Measurements from ENCODE around the gene CHAT. TPM values are rescaled to one million over a fixed set of nuclear protein-coding genes. Genes with fewer than 3 reads are reported as not detected.

Gene CHAT
- total and polyA plus RNA-seq, 5 experiments from 2014 or later: not detected

GRCh38 chr10:49694466-49694865 is 80.6 kb downstream of the CHAT start:
- no peaks in the 10 kb centered on the region for H3K36me3 Mint-ChIP-seq
- H3K27me3 Mint-ChIP-seq: peaks cover 22 to 61% (median 30%) of the 10 kb centered on the region in 5 donors
- no peaks in the 10 kb centered on the region for H3K4me1 Mint-ChIP-seq
- no peak overlapping the region for H3K4me3 Mint-ChIP-seq
- no peak overlapping the region for H3K27ac Mint-ChIP-seq
- DNase-seq: no peak
- POLR2A ChIA-PET: no interaction called here
- ATAC-seq: no peak
- H3K9me3 Mint-ChIP-seq: peaks cover 0 to 9% (median 1%) of the 10 kb centered on the region in 9 donors

GRCh38 chr10:49696311-49696710 is 82.5 kb downstream of the CHAT start:
- no peaks in the 10 kb centered on the region for H3K4me1 Mint-ChIP-seq
- DNase-seq: no peak
- POLR2A ChIA-PET: no interaction called here
- H3K27ac Mint-ChIP-seq: no peak overlapping the region
- H3K36me3 Mint-ChIP-seq: no peaks in the 10 kb centered on the region
- no peak overlapping the region for H3K4me3 Mint-ChIP-seq
- peaks cover 12 to 49% (median 17%) of the 10 kb centered on the region in 5 donors for H3K27me3 Mint-ChIP-seq
- ATAC-seq: no peak
- H3K9me3 Mint-ChIP-seq: peaks cover 0 to 9% (median 0%) of the 10 kb centered on the region in 9 donors

GRCh38 chr10:49698679-49699078 is 84.8 kb downstream of the CHAT start:
- POLR2A ChIA-PET: no interaction called here
- Mint-ChIP-seq H3K36me3 (no peaks in the 10 kb centered on the region), H3K27ac (no peak overlapping the region), H3K9me3 (peaks cover 0 to 4% (median 0%) of the 10 kb centered on the region in 9 donors), H3K4me3 (no peak overlapping the region), H3K4me1 (no peaks in the 10 kb centered on the region), H3K27me3 (peaks cover 9 to 40% (median 14%) of the 10 kb centered on the region in 5 donors)
- ATAC-seq: no peak
- no peak for DNase-seq

GRCh38 chr10:49700211-49700610 is 86.4 kb downstream of the CHAT start:
- Mint-ChIP-seq H3K27me3 (peaks cover 7 to 25% (median 14%) of the 10 kb centered on the region in 5 donors), H3K4me3 (no peak overlapping the region), H3K4me1 (no peaks in the 10 kb centered on the region), H3K27ac (no peak overlapping the region), H3K9me3 (peaks cover 0 to 4% (median 0%) of the 10 kb centered on the region in 9 donors), H3K36me3 (no peaks in the 10 kb centered on the region)
- POLR2A ChIA-PET: no interaction called here
- no peak for ATAC-seq
- no peak for DNase-seq

- Mint-ChIP-seq H3K36me3 (no peaks in the 10 kb centered on the region), H3K27me3 (peaks cover 7 to 24% (median 13%) of the 10 kb centered on the region in 5 donors), H3K4me3 (no peak overlapping the region), H3K27ac (no peak overlapping the region), H3K4me1 (no peaks in the 10 kb centered on the region), H3K9me3 (peaks cover 0 to 4% (median 0%) of the 10 kb centered on the region in 9 donors)
- no peak for ATAC-seq
- POLR2A ChIA-PET: no interaction called here
- DNase-seq: no peak
Measured at GRCh38 chr10:49700997-49701396, 87.2 kb downstream of the CHAT start.

- no peak for ATAC-seq
- Mint-ChIP-seq H3K27ac (no peak overlapping the region), H3K27me3 (peaks cover 4 to 24% (median 18%) of the 10 kb centered on the region in 5 donors), H3K36me3 (no peaks in the 10 kb centered on the region), H3K9me3 (peaks cover 0 to 3% (median 0%) of the 10 kb centered on the region in 9 donors), H3K4me3 (no peak overlapping the region), H3K4me1 (no peaks in the 10 kb centered on the region)
- DNase-seq: no peak
- POLR2A ChIA-PET: no interaction called here
Measured at GRCh38 chr10:49707585-49707984, 93.7 kb downstream of the CHAT start.

- Mint-ChIP-seq H3K36me3 (peaks cover 0 to 11% (median 0%) of the 10 kb centered on the region in 3 donors), H3K27me3 (peaks cover 5 to 24% (median 14%) of the 10 kb centered on the region in 5 donors), H3K27ac (no peak overlapping the region), H3K9me3 (peaks cover 0 to 12% (median 2%) of the 10 kb centered on the region in 9 donors), H3K4me3 (no peak overlapping the region), H3K4me1 (no peaks in the 10 kb centered on the region)
- ATAC-seq: no peak
- POLR2A ChIA-PET: no interaction called here
- DNase-seq: no peak
Measured at GRCh38 chr10:49709934-49710333, 96.1 kb downstream of the CHAT start.

GRCh38 chr10:49710966-49711365 is 97.1 kb downstream of the CHAT start:
- Mint-ChIP-seq H3K9me3 (peaks cover 0 to 12% (median 0%) of the 10 kb centered on the region in 9 donors), H3K4me1 (no peaks in the 10 kb centered on the region), H3K27ac (no peak overlapping the region), H3K27me3 (peaks cover 5 to 25% (median 14%) of the 10 kb centered on the region in 5 donors), H3K36me3 (peaks cover 0 to 11% (median 0%) of the 10 kb centered on the region in 3 donors), H3K4me3 (no peak overlapping the region)
- POLR2A ChIA-PET: no interaction called here
- ATAC-seq (no peak), DNase-seq (no peak)

- peaks cover 0 to 12% (median 0%) of the 10 kb centered on the region in 9 donors for H3K9me3 Mint-ChIP-seq
- no peak for DNase-seq
- H3K4me3 Mint-ChIP-seq: no peak overlapping the region
- H3K27me3 Mint-ChIP-seq: peaks cover 5 to 27% (median 14%) of the 10 kb centered on the region in 5 donors
- H3K36me3 Mint-ChIP-seq: peaks cover 0 to 11% (median 0%) of the 10 kb centered on the region in 3 donors
- H3K4me1 Mint-ChIP-seq: no peaks in the 10 kb centered on the region
- POLR2A ChIA-PET: no interaction called here
- no peak for ATAC-seq
- no peak overlapping the region for H3K27ac Mint-ChIP-seq
Measured at GRCh38 chr10:49711481-49711880, 97.6 kb downstream of the CHAT start.

GRCh38 chr10:49713266-49713665 is 99.4 kb downstream of the CHAT start:
- POLR2A ChIA-PET: no interaction called here
- peaks cover 6 to 30% (median 15%) of the 10 kb centered on the region in 5 donors for H3K27me3 Mint-ChIP-seq
- H3K4me1 Mint-ChIP-seq: no peaks in the 10 kb centered on the region
- DNase-seq (no peak), ATAC-seq (no peak)
- H3K27ac Mint-ChIP-seq: no peak overlapping the region
- no peak overlapping the region for H3K4me3 Mint-ChIP-seq
- H3K9me3 Mint-ChIP-seq: peaks cover 0 to 18% (median 4%) of the 10 kb centered on the region in 9 donors
- H3K36me3 Mint-ChIP-seq: peaks cover 0 to 16% (median 0%) of the 10 kb centered on the region in 3 donors

Other genes with a start within 250 kb of the CHAT start
- not detected for gene DRGX, start 217.9 kb upstream of the CHAT start, total RNA-seq
- not detected for gene DRGX, start 217.9 kb upstream of the CHAT start, polyA plus RNA-seq
- 10 to 100 TPM; 49.8 to 50.4 TPM for gene ERCC6, start 74.9 kb upstream of the CHAT start, total RNA-seq
- 1 to 10 TPM; 7.9 to 9.0 (median 8.4) TPM for gene ERCC6, start 74.9 kb upstream of the CHAT start, polyA plus RNA-seq
- gene SLC18A3, start 3.7 kb upstream of the CHAT start, total RNA-seq: not detected
- gene SLC18A3, start 3.7 kb upstream of the CHAT start, polyA plus RNA-seq: not detected
- not detected for gene C10orf53, start 65.6 kb downstream of the CHAT start, total RNA-seq
- gene C10orf53, start 65.6 kb downstream of the CHAT start, polyA plus RNA-seq: not detected
- gene OGDHL, start 148.3 kb downstream of the CHAT start, total RNA-seq: not detected
- gene OGDHL, start 148.3 kb downstream of the CHAT start, polyA plus RNA-seq: not detected